T follicular helper cell (primary cell): ENCODE measurements around the gene NXPH4.

Source experiments
- DNase-seq: peaks from one replicate; pipeline ENCODE4 v3.0.0-alpha.2; 2020; ENCODE audit warnings: low read depth

Gene NXPH4

DNA sequence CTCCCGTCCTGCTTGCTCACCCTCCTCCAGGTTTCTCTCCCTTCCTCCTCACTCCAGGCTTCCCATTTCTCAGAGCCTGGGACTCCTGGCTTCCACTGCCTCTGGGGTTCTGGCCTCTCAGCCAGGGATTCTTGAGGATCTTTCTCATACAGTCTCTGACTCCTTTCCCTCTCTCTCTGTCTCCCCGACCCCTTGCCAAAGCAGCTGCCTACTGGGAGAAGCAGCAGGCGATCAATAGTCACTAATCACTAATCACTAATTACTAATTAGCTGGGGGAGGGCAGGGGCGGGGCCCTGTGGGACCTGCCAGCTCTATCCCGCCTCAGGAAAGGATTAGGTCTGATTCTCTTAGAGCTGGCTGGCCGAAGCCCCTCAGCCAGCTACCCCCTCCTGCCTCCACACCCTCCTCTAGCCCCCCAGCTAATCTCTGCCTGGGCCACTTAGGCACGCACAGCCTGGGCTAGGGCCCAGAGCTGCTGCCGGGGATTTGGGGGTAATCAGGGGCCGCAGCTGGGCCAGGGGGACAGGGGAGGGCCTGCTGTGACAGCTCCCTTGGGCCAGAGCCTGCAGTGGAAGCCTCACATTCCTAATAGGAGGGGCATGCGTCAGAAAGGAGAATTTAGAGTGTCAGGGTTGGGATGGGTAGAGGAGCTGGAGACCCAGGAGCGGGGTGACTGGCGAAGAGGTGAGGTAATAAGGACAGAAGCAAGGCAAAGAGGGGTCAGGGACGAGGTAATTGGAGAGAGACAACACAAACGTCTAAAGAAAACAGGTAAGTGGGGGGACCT is 2.8 kb downstream of the NXPH4 start:
- no peak for DNase-seq

DNA sequence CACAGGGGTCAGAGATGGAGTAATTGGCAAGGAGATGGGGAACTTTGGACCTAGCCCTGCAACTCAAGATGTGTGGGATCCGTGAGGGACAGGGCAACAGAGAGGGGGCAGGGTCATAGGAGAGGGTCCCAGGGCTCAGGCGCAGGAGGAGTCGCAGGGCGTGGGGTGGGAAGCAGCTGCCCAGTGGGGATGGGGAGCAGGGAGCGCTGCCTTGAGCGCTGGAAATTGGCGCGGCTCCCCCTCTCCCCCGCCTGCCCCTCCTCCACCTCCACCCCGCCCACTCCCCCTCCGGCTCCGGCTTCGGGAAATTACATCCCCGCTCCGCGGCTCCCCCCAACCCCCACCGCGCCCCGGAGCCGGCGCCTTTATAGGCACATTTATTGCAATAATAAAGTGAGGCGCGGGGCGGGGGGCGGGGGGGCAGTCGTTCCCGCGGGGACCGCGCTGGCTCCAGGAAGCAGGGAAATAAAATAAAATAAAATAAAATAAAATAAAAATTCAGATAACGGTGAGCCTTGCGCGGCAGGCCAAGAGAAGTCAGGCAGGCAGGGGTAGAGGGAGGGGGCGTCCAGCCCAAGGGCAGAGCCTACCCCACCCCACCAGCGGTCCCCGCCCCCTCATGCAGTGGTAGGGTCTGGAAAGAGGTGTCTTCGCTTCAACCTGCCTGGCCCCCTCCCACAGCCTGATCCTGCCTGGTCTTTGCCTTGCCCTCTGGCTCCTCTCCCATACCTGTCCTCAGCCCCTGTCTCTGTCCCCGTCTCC is 3.6 kb downstream of the NXPH4 start:
- DNase-seq, result no peak

DNA sequence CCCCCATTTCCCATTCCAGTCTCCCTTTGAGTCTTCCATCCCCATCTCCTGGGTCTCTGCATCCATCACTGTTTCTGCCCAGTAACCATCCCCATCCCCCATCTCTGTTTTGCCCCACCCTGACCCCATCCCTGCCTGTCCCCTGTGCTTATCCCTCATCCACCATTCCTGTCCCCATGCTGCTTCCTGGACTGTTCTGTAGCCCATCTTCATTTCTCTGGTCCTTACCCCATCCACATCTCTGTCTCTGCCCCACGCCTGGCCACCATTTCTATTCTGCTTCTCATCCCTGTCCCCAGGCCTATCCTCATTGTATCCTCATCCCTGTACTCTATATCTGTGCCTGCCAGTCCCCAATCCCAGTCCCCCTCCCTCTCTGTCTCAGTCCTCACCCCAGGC is 4.2 kb downstream of the NXPH4 start:
- no peak for DNase-seq

DNA sequence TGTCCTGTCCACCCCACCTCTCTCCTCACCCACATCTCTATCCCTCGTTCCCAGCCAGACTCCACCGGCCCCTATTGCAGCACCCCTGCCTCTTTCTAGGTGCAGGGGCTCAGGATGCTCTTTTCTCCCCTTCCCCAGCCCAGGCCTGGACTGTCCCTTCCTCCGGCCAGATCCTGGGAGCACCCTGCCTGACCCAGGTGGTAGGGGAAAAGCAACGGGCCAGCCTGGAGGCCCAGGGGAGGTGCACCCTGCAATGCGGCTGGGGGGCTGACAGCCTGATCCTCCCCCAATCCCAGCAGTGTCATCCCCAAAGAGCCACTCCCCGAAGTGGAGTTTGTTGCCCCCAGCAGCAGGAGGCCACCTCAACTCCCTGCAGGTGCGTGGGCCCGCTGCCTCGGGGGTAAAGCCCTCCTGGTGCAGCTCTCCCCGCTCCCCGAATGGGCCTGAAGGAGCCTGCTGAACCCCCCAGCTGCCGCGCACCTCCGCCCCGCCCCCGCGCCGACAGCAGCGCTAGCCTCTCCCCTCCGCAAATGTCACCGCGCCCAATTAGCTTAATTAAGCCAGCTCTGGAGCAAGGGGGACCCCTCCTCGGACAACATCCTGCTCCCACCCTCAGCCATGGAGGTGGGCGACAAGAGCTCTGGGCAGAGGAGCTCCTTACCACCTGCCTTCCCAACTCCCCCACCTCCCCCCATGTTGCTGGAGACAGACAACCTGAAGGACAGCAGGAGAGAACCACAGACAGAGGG is 4.7 kb downstream of the NXPH4 start:
- no peak for DNase-seq

DNA sequence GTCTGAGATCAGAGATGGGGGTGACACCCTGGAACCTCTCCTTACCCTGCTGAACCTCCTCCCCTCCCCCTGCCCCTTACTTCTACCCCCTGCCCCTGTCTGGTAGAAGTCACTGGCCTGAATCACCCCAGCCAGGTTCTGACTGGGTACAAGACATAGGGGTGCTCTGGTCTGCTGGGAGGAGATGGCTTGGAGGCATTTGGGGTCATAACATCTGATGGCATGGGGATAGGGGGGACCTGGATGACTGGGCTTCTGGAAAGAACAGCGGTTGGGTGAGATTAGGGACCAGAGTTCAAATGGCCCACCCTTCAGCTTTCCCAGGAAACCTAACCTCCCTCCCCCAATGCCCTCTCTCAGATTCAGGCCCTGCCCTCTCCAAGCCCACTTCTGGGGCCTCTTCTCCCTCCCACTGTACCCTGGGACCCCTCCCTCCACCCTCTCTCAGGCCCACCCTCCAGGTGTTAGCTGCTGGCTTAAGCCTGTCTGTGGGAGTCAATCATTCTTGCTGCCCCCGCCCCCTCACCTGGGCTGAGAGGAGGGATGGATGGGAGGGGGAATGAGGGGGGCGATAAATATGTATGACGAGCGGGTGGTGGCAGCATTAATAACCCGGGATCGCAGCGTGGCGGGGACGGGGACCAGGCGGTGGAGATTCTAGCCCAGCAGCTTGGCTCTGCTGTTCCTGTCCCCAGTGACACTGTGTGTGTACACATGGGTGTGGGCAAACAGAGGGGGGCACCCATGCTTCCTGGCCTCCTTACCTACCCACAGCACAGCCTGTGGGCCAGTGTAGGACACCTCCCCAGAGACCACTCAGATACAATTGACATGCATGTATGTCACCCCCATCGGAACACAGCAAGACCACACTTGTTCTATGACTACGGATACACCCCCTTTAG is 5.9 kb downstream of the NXPH4 start:
- no peak for DNase-seq

DNA sequence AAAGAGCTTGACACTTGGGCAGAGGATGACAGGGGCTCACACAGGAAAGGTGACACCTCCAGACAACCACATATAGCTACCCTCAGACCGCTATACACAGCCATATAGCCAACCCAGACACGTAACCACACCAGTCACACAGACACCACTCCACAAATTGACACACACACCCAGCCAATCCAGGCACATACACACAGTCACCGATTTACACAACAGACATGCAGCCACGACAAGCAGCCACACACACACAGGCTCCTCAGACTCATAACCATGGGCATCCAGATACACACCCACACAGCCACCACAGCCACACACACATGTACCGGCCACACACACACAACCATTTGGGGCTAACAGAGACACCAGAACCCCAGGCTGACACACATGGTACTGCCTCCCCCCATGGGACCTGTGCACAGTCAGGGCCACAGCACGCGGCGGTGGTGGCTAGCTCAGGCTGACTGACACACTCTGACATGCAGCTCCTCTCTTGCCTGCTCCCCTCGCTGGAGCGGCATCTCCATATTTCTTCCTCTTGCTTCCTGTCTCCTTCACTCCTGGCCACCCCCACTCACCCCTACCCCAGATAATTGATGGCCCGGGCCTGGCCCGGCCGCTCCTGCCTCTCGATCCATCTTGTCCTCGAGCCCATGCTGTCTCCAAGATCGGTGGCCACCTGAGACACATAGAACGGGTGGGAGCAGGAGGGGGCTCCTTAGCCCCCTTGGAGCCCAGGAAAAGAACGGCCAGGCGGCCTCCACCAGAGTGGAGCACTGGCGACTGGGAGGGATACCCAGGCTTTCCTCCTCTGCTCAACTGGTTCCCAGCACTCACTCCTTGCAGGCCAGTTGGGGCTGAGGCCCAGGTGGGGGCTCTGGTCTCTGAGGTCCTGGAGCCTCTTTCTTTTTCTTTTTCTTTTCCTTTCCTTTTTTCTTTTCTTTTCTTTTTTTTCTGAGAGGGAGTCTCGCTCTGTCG is 6.9 kb downstream of the NXPH4 start:
- no peak for DNase-seq

DNA sequence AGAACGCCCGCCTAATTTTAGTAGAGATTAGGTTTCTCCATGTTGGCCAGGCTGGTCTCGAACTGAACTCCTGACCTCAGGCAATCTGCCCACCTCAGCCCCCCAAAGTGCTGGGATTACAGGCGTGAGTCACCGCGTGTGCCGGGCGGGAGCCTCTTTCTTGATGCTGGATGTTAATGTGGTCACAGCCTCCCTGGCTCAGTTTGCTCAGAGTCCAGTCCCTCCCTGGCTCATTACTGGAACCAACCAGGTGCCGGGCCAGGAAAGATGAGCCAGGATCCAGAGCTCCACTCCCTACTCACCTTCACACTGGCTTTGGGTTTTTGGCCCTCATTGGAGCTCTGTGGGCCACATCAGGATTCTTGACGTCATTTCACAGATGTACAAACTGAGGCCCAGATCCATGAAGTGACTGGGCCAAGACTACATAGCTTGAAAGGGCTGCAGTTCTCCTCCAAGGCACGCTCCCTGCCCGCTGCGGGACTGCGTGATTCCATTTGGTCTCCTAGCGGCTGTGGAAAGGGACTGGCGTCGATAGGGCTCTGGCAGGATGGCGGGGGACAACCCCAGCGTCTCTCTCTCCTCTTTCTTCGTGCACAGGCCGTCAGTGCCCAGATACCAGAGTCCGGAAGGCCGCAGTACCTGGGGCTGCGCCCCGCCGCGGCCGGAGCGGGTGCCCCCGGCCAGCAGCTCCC is 7.8 kb downstream of the NXPH4 start:
- DNase-seq, result no peak

DNA sequence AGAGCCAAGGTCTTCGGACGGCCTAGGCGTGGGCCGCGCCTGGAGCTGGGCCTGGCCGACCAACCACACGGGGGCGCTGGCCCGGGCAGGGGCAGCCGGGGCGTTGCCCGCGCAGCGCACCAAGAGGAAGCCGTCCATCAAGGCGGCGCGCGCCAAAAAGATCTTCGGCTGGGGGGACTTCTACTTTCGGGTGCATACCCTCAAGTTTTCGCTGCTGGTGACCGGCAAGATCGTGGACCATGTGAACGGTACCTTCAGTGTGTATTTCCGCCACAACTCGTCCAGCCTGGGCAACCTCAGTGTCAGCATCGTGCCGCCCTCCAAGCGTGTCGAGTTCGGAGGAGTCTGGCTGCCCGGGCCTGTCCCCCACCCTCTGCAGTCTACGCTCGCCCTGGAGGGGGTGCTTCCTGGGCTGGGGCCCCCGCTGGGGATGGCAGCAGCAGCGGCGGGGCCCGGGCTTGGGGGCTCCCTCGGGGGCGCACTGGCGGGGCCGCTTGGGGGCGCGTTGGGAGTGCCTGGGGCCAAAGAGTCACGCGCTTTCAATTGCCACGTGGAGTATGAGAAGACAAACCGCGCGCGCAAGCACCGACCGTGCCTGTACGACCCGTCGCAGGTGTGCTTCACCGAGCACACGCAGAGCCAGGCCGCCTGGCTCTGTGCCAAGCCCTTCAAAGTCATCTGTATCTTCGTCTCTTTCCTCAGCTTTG is 8.5 kb downstream of the NXPH4 start:
- peak; percentile 73 for DNase-seq

DNA sequence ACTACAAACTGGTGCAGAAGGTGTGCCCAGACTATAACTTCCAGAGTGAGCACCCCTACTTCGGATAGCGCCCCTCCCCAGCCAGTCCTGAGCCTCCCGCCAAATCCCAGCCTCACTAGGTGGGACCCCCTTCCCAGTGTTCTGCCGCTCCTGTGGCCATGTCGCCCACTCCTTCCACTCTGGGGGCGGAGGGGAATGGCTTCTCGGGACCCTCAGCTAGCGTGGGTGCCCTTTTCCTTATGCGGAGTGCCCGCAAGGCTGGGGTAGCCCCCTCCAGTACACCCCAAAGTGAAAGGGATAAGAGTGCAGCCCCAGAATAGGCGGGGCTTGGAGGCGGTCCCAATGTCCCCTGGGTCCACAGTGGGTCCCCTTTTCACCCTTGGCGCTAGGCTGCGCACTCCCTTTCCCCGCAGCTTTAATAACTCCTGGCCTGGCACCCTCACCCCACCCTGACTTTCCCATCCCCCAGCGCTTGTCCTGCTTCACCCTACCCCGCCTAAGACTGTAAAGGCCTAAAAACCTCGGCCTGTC is 9.2 kb downstream of the NXPH4 start:
- DNase-seq, result no peak

DNA sequence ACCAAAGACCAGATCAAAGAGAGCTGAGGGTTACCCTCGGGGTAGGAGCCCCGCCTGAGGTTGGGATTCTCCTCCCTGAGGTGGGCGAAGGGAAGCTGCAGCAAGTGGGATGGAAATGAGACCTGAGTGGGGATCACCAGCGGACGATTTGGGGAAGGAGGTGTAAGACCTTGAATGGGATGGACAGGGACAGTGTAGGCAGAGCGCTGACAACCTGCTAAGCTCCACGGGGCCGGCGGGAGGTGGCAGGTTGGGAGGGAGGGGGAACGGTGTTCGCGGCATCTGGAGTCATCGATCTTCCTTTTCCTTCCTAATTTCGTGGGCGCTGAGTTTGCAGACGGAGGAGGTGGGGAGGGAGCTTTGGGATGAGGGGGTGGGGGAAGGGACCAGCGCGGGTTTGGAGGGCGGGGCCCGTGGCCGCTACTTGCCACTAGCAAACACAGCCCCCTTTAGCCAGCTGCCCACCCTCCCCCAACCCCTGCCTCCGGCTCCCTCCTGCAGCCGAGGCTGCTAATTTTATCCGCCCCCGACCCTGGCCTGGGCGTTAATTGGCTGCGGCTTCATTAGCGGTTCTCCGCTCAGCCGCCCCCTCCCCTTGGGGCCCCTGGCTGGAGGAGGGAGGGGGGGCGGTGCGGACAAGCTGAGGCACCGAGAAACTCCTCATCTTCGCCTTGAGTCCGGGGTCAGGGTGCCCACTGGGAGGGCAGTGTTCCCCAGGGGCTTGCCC is 10.2 kb downstream of the NXPH4 start:
- no peak for DNase-seq

DNA sequence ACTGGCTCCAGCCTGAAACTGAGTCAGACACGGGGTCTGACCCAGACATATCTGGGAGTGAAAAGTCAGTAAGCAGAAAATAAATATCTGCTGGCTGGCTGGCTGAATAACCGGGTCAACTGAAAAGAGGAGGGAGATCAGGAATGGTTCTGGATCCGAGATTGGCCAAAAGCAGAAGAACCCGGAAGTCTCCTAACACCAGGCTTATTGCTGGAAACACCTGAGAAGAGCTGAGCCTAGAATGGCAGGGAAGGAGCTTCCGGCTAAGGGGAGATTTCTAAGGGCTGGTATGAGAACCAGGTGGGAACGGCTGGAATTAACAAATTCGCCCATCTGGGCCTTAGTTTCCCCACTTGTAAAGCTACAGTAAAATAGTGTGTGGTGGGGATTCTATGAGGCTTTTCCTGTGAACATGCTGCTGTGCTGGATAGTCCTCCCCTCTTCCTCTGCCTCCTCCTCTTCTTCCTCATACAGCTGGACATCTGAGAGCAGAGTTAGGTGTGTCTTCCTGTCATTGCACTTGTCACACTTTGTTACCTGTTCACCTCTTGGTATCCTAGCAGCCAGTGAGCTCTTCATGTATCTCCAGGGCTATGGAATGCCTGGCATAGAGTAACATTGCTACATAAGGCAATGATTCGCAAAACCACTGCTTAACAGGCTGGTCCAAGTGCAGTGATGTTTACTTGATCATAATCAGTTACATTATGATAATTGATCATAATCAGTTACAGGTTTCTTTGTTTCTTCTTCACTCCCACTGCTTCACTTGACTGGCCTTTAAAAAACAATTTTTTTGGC is 10.9 kb downstream of the NXPH4 start:
- no peak for DNase-seq

DNA sequence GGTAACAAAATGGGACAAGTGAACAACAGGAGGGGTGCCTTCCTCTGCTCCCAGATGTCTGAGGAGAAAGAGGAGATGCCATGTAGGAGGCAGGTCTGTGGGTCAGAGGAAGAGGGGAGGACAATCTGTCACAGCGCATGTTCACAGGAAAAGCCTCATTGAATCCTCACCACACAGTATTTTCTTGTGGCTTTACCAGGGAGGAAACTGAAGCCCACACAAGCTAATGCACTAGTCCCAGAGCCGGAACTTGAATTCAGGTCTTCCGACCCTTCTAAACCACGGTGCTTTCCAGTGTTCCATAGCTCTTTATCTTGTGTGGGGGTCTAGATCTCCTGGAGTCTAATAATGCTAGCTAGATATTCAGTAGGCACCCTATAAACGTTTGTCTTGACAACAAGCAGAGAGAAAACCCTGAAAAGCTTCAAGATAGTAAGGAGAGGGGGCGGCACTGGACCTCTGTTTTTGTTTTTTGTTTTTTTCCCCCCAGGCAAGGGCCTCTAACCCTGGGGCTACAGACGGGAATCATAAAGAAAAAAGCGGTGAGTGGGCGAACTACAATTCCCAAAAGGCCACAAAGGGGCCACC is 12.5 kb downstream of the NXPH4 start:
- no peak for DNase-seq

DNA sequence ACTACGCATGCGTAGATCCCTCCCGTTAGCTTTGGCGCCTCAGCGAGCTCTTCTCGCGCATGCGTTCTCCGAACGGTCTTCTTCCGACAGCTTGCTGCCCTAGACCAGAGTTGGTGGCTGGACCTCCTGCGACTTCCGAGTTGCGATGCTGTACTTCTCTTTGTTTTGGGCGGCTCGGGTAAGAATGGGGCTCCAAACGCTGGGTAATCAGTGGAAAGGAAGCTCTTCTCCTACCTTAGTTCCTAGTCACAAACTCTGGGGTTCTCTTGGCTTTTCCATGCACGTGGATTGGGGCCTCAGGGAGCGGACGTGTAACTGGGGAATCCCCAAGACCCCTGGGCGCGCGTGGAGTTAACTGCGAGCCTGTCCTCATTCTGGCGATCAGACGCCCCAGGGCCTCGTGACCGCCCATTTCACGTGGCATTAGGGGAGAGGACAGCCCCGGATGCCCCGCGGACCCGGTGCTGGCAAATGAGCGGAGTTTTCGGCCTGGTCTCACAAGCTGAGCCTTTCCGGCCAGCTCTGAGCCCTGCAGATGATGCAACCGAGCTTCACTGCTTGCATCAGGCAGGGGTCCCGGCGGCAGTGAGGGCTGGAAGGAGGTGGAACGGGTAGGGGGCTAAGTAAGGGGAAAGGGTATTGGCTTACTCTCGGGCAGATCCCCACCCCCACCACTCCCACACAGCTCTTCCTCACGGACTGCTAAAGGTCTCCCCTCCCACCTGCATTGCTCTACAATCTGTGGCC is 13.2 kb downstream of the NXPH4 start, which contains the start of gene SHMT2:
TSS of gene SHMT2 (plus strand) at position 78 of the 747 bp plus-strand sequence. CDS start at position 146, 68 bp downstream.
- peak; percentile 86 for DNase-seq

DNA sequence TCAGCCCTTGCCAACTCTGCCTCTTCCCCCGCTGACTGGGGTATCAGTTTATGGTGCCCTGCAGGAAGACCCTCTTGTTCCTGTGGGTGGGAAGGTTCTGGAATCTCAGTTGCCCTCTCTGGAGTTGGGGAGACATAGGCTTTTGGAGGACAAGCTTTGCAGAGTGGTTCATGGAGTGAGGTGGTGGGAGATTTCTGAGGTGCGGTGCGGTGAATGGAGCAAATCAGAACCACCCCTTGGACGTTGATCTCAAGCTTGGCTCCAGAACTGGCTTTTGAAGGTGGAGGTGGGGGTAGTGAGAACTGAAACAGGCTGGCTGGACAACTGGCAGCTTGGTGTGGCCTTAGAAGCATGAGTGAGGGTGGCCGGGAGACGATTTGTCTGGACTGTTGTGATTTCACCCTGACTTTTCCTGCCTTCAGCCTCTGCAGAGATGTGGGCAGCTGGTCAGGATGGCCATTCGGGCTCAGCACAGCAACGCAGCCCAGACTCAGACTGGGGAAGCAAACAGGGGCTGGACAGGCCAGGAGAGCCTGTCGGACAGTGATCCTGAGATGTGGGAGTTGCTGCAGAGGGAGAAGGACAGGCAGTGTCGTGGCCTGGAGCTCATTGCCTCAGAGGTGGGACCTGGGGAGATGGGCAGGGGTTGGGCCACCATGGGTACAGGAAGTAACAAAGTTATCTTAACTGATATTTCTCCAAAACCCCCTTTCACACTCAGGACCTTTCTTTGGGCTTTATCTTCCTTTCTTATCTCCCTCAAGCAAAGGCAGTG is 14.0 kb downstream of the NXPH4 start:
- DNase-seq, result no peak

DNA sequence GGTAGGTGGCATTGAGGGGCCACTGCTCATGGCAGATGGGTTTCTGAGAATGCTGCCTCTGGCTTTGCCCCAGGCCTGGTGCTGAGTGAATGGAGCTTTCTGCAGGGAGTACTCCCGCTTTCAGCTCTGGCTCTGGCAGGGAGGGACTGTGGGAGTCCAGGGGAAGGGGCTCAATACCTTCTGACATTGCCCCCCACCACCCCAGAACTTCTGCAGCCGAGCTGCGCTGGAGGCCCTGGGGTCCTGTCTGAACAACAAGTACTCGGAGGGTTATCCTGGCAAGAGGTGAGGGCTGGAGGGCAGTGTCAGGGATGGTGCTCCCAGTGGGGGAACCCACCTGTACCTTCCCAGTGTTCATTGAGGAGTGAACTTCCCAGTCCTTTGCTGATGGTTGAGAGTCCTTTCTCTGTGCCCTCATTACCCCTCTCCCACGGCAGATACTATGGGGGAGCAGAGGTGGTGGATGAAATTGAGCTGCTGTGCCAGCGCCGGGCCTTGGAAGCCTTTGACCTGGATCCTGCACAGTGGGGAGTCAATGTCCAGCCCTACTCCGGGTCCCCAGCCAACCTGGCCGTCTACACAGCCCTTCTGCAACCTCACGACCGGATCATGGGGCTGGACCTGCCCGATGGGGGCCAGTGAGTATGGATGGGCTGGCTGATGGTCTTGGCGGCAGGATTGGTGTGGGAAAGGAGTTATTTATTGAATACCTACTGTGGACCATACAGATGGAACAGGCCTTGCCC is 14.9 kb downstream of the NXPH4 start:
- DNase-seq, result no peak
